Heart left ventricle (tissue), 16 donors: ENCODE data around the gene FGF14. TPM values are rescaled to one million over a fixed set of nuclear protein-coding genes. Genes with fewer than 3 reads are reported as not detected.

ENCODE experiments used
- ATAC-seq, 4 donors: fragments of 200-7000 bp; cut with Tn5 transposase; one replicate each; pipeline ENCODE4 v1.9.1; 2020 to 2022; ENCODE audit warnings: moderate library complexity in 4 of 4, mild to moderate bottlenecking in 3 of 4, moderate number of reproducible peaks in 1 of 4
- DNase-seq, 5 donors: peaks; one replicate each; pipeline ENCODE4 v3.0.0-alpha.2; 2020
- H3K27ac ChIP-seq, 12 donors: fragments of 200-600 bp; sonication (generic) in 4 of 12; one replicate each; pipeline versions ENCODE4 v1.5.0 to v1.8.0; 2016 to 2022; ENCODE audit warnings: mild to moderate bottlenecking in 2 of 12
- H3K27me3 ChIP-seq, 9 donors: fragments of 200-600 bp; sonication (generic) in 2 of 9; one replicate each; pipeline versions ENCODE4 v1.5.1 to v1.8.0; 2016 to 2022; ENCODE audit warnings: mild to moderate bottlenecking in 3 of 9
- H3K36me3 ChIP-seq, 9 donors: fragments of 200-600 bp; sonication (generic) in 2 of 9; one replicate each; pipeline versions ENCODE4 v1.5.0 to v1.8.0; 2018 to 2022; ENCODE audit warnings: mild to moderate bottlenecking in 2 of 9
- H3K4me1 ChIP-seq, 12 donors: fragments of 200-600 bp; sonication (generic) in 4 of 12; one replicate each; pipeline versions ENCODE4 v1.5.0 to v1.8.0; 2016 to 2022; ENCODE audit warnings: mild to moderate bottlenecking in 3 of 12
- H3K4me3 ChIP-seq, 12 donors: fragments of 200-600 bp; sonication (generic) in 4 of 12; one replicate each; pipeline versions ENCODE4 v1.5.0 to v1.8.0; 2017 to 2022; ENCODE audit warnings: mild to moderate bottlenecking in 9 of 12, moderate library complexity in 4 of 12
- H3K9me3 ChIP-seq, 12 donors: fragments of 200-600 bp; sonication (generic) in 4 of 12; one replicate each; pipeline versions ENCODE4 v1.5.0 to v1.8.0; 2016 to 2022; ENCODE audit warnings: mild to moderate bottlenecking in 1 of 12
- CTCF ChIP-seq, 12 donors: fragments of 200-600 bp; sonication (generic) in 4 of 12; IDR thresholded peaks; one replicate each; pipeline versions ENCODE4 v1.5.0 to v1.8.0; 2018 to 2022; ENCODE audit warnings: antibody characterized with exemption in 12 of 12, mild to moderate bottlenecking in 5 of 12
- POLR2A ChIP-seq, 2 donors: fragments of 450-650 bp; IDR thresholded peaks; one replicate each; pipeline ENCODE4 v1.6.1; 2017; ENCODE audit warnings: antibody characterized with exemption in 2 of 2, mild to moderate bottlenecking in 2 of 2, moderate library complexity in 2 of 2
- WGBS, 4 donors: extraction: QIAGEN DNeasy Blood & Tissue Kit in 2 of 4; methylation state at CpG; one replicate each; pipeline versions ENCODE4 v1.1.5 to v1.1.7; 2013 to 2018; 5-methylcytosine and 5-hydroxymethylcytosine counted together
- intact Hi-C, 10 donors: fragments of 100-400 bp; cut with DNase I; formaldehyde crosslinking; loops; one replicate each; pipeline versions ENCODE4 v1.11.1 to v1.14.2; 2022
- polyA plus RNA-seq, 2 donors: library from polyadenylated mRNA; stranded (reverse); fragments of 200-250 nt; gene quantifications; one replicate each; pipeline ENCODE4 v1.2.3, GENCODE V29; 2013
- total RNA-seq, 9 donors: library from RNA; depleted of rRNA in 2 of 9; stranded (reverse); fragments of >200 nt in 2 of 9; fragmentation: NEBNext Ultra II Directional in 3 of 9; extraction: Animal tissue kit (Norgen Biotek cat#: 25700) in 3 of 9; gene quantifications; one replicate each; pipeline versions ENCODE4 v1.1.0 to v1.2.4, GENCODE V29; 2016 to 2023
- donor health status: ischemic (EF 13 %, LVEDD 7.1; RV severe dilation, severe dysfunction).
- donor health status: healthy with polysubstance abuse.
- donor health status: DM: no; HTN: yes; CAD: no.
- donor health status: DM: no; HTN: no; CAD: no.
- donor health status: ischemic (EF 25% LVEDD 6.9; RV normal size, moderate dysfunction).
- donor health status: ischemic (EF 25% LVEDD 5.7; RV mildly dilated, moderate dysfunction).
- donor health status: healthy.
- donor health status: DM: yes; HTN: yes; CAD: no.
- donor health status: ischemic (EF 35%, LVEDD 5.7; RV mildly dilated, moderate dysfunction).
- donor health status: nonischemic (EF 11% LVEDD 7.7; RV severe dilation, severe dysfunction).
- donor health status: DM: yes; HTN: yes; CAD: no.
- donor health status: PGD.
- donor health status: ischemic (EF 29% LVEDD 5.4; RV normal size, mild dysfunction).
- donor health status: nonischemic (EF 23%, LVEDD 6.1; RV moderate dilation, normal function).

FGF14 gene
- total and polyA plus RNA-seq, 11 donors: 0.14 to 6.3 (median 3.9) TPM

DNA sequence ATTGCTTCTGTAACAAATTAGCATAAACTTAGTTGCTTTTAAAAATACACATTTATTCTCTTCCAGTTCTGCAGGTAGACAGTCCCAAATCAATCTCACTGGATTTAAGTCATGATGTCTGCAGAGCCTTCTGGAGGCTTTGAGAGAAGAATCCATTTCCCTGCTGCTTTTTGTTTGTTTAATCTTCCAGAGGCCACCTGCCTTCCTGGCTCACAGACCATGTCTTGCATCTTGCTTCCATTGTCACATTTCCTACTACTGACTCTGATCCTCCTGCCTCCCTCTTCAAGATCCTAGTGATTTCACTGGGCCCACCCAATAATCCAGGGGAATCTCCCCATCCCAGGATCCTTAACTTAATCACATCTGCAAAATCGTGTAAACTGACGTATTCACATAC, 476.1 kb downstream of the FGF14 start:
- Histone ChIP-seq H3K27ac (no peak overlapping the region), H3K4me1 (no peaks in the 10 kb centered on the region), H3K9me3 (no peaks in the 10 kb centered on the region), H3K27me3 (peaks cover 0 to 23% (median 5%) of the 10 kb centered on the region in 9 donors), H3K36me3 (no peaks in the 10 kb centered on the region), H3K4me3 (no peak overlapping the region)
- DNase-seq: no peak
- no peak for ATAC-seq
- TF ChIP-seq CTCF (IDR thresholded peaks at IDR 0.05): no peak
- no peak for TF ChIP-seq POLR2A (IDR thresholded peaks at IDR 0.05)
- 45 to 57% (median 51%) methylated on average over 2 of the region's 2 CpGs for WGBS, 4 donors
- intact Hi-C loops: no loop called here

DNA sequence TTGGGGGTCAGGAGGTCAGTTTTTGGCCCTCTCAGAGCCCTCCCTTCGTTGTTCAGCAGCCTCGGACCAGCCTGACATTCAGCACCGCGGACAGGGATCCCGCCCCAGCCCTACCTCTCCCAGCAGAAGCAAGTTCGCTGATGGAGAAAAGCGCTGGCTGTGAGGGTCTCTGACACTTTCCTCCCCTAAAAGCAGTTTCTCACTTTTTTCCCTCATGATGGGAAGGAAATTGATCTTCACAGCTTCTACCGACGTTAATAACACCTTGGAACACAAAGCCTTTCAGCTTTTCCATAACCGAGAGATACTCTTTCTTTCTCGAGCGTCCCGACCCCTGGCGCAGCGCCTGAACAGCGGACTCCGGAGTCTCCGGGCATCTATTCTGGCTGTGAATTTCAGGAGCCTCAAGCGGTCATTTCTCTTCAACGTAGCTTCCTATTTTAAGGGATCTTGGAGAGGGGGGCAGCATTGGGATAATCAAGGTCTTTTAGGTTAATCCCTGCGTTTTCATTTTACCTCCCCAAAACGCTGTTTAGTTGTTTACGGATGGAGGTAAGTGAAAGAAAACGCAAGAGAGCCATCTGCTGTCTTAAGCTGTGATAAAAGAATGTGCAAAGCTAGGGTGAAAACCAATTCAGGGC, 482.2 kb downstream of the FGF14 start:
- Histone ChIP-seq H3K36me3 (no peaks in the 10 kb centered on the region), H3K9me3 (no peaks in the 10 kb centered on the region), H3K27ac (no peak overlapping the region), H3K27me3 (peaks cover 9 to 78% (median 38%) of the 10 kb centered on the region in 9 donors), H3K4me3 (peak overlapping the region in 8 of 12 donors; percentile 4 to 36 (median 16)), H3K4me1 (peaks cover 0 to 21% (median 4%) of the 10 kb centered on the region in 12 donors)
- WGBS, 4 donors: 1 to 4% (median 3%) methylated on average over 24 of the region's 24 CpGs
- TF ChIP-seq POLR2A (IDR thresholded peaks at IDR 0.05): no peak
- TF ChIP-seq CTCF (IDR thresholded peaks at IDR 0.05): no peak
- peak; percentile 29 to 71 (median 64) for ATAC-seq
- intact Hi-C loops: loop anchor here (2.0 to 10.0 kb wide), 5 partner anchors 125 to 775 kb away; no protein-coding TSS in a partner anchor
- peak; percentile 11 to 65 (median 37) for DNase-seq

DNA sequence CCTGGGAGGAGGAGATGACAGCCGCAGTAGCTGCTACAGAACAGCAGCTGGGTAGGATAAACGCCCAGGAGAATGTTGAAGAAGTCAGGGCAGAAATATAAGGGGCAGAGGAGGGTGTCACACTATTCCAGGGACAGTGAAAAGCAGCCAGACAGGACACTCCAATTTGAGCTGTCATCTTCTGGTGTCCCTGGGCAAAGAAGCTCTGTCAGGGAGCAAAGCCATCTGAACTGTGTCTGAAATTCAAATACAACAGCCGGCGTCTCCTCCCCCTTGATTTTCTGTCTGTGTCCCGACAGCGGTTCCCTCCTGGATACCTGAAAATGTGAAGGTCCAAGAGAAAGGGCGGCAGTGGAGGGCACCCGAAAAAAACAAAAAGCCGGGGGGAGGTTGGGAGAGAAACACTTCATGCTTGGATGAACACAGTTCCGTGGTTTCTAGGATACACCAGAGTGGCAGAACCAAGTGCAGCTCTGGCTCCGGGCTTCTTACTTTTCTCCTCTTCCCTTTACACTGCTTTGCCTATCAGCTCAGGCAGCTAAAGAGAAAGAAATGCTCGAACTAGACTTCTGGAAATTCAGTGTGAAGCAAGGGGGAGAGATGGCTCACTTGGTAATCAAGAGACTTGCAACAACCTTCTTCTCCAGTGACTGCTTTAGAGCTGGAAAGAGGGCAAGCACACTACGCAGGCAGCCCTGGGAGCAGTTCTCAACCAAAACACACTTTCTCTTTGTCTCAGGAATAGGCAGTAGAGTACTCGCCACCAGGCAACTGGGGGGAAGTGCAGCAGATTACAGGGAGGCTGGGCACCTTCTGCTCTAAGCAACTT, 483.8 kb downstream of the FGF14 start:
- 10 to 22% (median 14%) methylated on average over 14 of the region's 14 CpGs for WGBS, 4 donors
- DNase-seq: no peak
- no peak for ATAC-seq
- intact Hi-C loops: loop anchor here (2.0 to 10.0 kb wide), 5 partner anchors 123 to 773 kb away; no protein-coding TSS in a partner anchor
- no peak overlapping the region for H3K27ac ChIP-seq
- H3K4me1 ChIP-seq: peaks cover 0 to 21% (median 4%) of the 10 kb centered on the region in 12 donors
- TF ChIP-seq POLR2A (IDR thresholded peaks at IDR 0.05): no peak
- H3K9me3 ChIP-seq: no peaks in the 10 kb centered on the region
- no peaks in the 10 kb centered on the region for H3K36me3 ChIP-seq
- H3K27me3 ChIP-seq: peaks cover 9 to 90% (median 42%) of the 10 kb centered on the region in 9 donors
- peak overlapping the region in 1 of 12 donors; percentile 58 for H3K4me3 ChIP-seq

- peak overlapping the region in 2 of 12 donors; percentile 34 to 58 for H3K4me3 ChIP-seq
- peaks cover 0 to 21% (median 4%) of the 10 kb centered on the region in 12 donors for H3K4me1 ChIP-seq
- peak in 1 of 5 donors; percentile 22 for DNase-seq
- no peak overlapping the region for H3K27ac ChIP-seq
- peaks cover 9 to 87% (median 42%) of the 10 kb centered on the region in 9 donors for H3K27me3 ChIP-seq
- no peaks in the 10 kb centered on the region for H3K9me3 ChIP-seq
- H3K36me3 ChIP-seq: no peaks in the 10 kb centered on the region
- TF ChIP-seq CTCF (IDR thresholded peaks at IDR 0.05) (no peak), POLR2A (IDR thresholded peaks at IDR 0.05) (no peak)
- no peak for ATAC-seq
- 2 to 4% (median 2%) methylated on average over 16 of the region's 16 CpGs for WGBS, 4 donors
- intact Hi-C loops: loop anchor here in 9 of 10 donors (2.0 to 10.0 kb wide), 5 partner anchors 123 to 773 kb away; no protein-coding TSS in a partner anchor
These were observed 484.4 kb downstream of the FGF14 start for GRCh38 chr13:101917475-101917810.
